GM19372 (cell line): Measurements from ENCODE around the gene LTBR.

Experiments
- ATAC-seq: cut with Tn5 transposase; IDR thresholded peaks from one replicate; pipeline ENCODE4 v1.9.1; 2021; ENCODE audit warnings: mild to moderate bottlenecking, low read depth, moderate library complexity; ENCODE audit not compliant: unreplicated experiment

Gene LTBR

GRCh38 chr12:6346235-6346832 lies 37.6 kb upstream of the LTBR start:
- no peak for ATAC-seq

GRCh38 chr12:6346942-6347341 lies 37.0 kb upstream of the LTBR start:
- no peak for ATAC-seq

GRCh38 chr12:6347367-6348338 lies 36.3 kb upstream of the LTBR start:
- ATAC-seq = no peak

- ATAC-seq = no peak
Measured at GRCh38 chr12:6351622-6352021, 32.3 kb upstream of the LTBR start.

- no peak for ATAC-seq
Measured at GRCh38 chr12:6352193-6353173, 31.5 kb upstream of the LTBR start.

- ATAC-seq = no peak
Measured at GRCh38 chr12:6354495-6355393, 29.2 kb upstream of the LTBR start.

GRCh38 chr12:6355491-6356373 lies 28.2 kb upstream of the LTBR start:
- ATAC-seq = no peak

- ATAC-seq = no peak
Measured at GRCh38 chr12:6356374-6356820, 27.6 kb upstream of the LTBR start.

- ATAC-seq = no peak
Measured at GRCh38 chr12:6358881-6359280, 25.1 kb upstream of the LTBR start.

GRCh38 chr12:6360080-6360571 lies 23.8 kb upstream of the LTBR start:
- ATAC-seq = no peak

- no peak for ATAC-seq
Measured at GRCh38 chr12:6360578-6361490, 23.1 kb upstream of the LTBR start.

- ATAC-seq = no peak
Measured at GRCh38 chr12:6361834-6362233, 22.1 kb upstream of the LTBR start.

GRCh38 chr12:6362403-6362802 lies 21.6 kb upstream of the LTBR start:
- ATAC-seq = no peak

GRCh38 chr12:6363010-6363329 lies 21.0 kb upstream of the LTBR start:
- ATAC-seq = no peak

GRCh38 chr12:6363330-6364043 lies 20.5 kb upstream of the LTBR start:
- ATAC-seq = no peak

- ATAC-seq = no peak
Measured at GRCh38 chr12:6364044-6364374, 20.0 kb upstream of the LTBR start.
